CD4-positive, CD25-positive, alpha-beta regulatory T cell (primary cell): Measurements from ENCODE around the gene SRF. TPM values are rescaled to one million over a fixed set of nuclear protein-coding genes. Genes with fewer than 3 reads are reported as not detected.

Experiments
- ATAC-seq, 2 donors: fragments of 150-1000 bp; cut with Tn5 transposase; one replicate each; pipeline ENCODE4 v1.10.0; 2021; ENCODE audit warnings: low read depth in 2 of 2, moderate number of reproducible peaks in 2 of 2, moderate library complexity in 1 of 2
- DNase-seq, 3 donors: peaks; one replicate each; pipeline versions ENCODE4 v3.0.0 to v3.0.0-alpha.2; 2012 to 2022; ENCODE audit warnings: mixed read lengths in 1 of 3
- H3K27ac ChIP-seq: one replicate; pipeline ENCODE4 v1.7.0; 2013; ENCODE audit warnings: mild to moderate bottlenecking, low read length; ENCODE audit not compliant: insufficient read depth, poor library complexity, severe bottlenecking
- H3K27me3 ChIP-seq: one replicate; pipeline ENCODE4 v1.7.0; 2013; ENCODE audit warnings: low read length; ENCODE audit not compliant: control insufficient read depth, insufficient read depth
- H3K36me3 ChIP-seq: one replicate; pipeline ENCODE4 v1.7.0; 2013; ENCODE audit warnings: mild to moderate bottlenecking, low read length, moderate library complexity; ENCODE audit not compliant: control insufficient read depth, insufficient read depth
- H3K4me1 ChIP-seq: 2 replicates; pipeline ENCODE4 v1.7.0; 2013; ENCODE audit warnings: mild to moderate bottlenecking, low read length; ENCODE audit not compliant: insufficient read depth, control insufficient read depth, poor library complexity, severe bottlenecking
- H3K4me3 ChIP-seq: one replicate; pipeline ENCODE4 v1.7.0; 2013; ENCODE audit warnings: low read depth, mild to moderate bottlenecking, low read length, moderate library complexity
- H3K9me3 ChIP-seq, 2 experiments: 1 replicate in 1 of 2; 2 replicates in 1 of 2; pipeline ENCODE4 v1.7.0; 2013; ENCODE audit warnings: low read length in 2 of 2, mild to moderate bottlenecking in 1 of 2, moderate library complexity in 1 of 2; ENCODE audit not compliant: control insufficient read depth in 2 of 2
- H3K27ac Mint-ChIP-seq, 3 donors: one replicate each; pipeline ENCODE4 v1.8.0; 2020 to 2022; ENCODE audit warnings: mild to moderate bottlenecking in 3 of 3, mixed read lengths in 3 of 3, moderate library complexity in 2 of 3
- H3K27me3 Mint-ChIP-seq: one replicate; pipeline ENCODE4 v1.8.0; 2022; ENCODE audit warnings: mild to moderate bottlenecking, mixed read lengths
- H3K36me3 Mint-ChIP-seq: one replicate; pipeline ENCODE4 v1.8.0; 2020; ENCODE audit warnings: mixed read lengths
- H3K4me1 Mint-ChIP-seq, 4 donors: one replicate each; pipeline ENCODE4 v1.8.0; 2020 to 2022; ENCODE audit warnings: mixed read lengths in 4 of 4, mild to moderate bottlenecking in 1 of 4
- H3K4me3 Mint-ChIP-seq, 4 donors: one replicate each; pipeline ENCODE4 v1.8.0; 2020 to 2022; ENCODE audit warnings: mild to moderate bottlenecking in 4 of 4, mixed read lengths in 4 of 4, moderate library complexity in 3 of 4
- H3K9me3 Mint-ChIP-seq, 7 donors: one replicate each; pipeline ENCODE4 v1.8.0; 2020 to 2022; ENCODE audit warnings: mixed read lengths in 7 of 7, mild to moderate bottlenecking in 3 of 7, moderate library complexity in 2 of 7
- polyA plus RNA-seq, 4 donors: library from polyadenylated mRNA; unstranded; fragments of 300-500 nt; fragmentation: Illumina TruSeq; gene quantifications; one replicate each; pipeline ENCODE4 v1.2.3, GENCODE V29; 2021
- total RNA-seq: library from RNA; stranded (reverse); gene quantifications from one replicate; pipeline ENCODE4 v1.2.3, GENCODE V29; 2022

Gene SRF
- total and polyA plus RNA-seq, 5 donors from 2014 or later = 3.3 to 24.0 (median 5.0) TPM

DNA sequence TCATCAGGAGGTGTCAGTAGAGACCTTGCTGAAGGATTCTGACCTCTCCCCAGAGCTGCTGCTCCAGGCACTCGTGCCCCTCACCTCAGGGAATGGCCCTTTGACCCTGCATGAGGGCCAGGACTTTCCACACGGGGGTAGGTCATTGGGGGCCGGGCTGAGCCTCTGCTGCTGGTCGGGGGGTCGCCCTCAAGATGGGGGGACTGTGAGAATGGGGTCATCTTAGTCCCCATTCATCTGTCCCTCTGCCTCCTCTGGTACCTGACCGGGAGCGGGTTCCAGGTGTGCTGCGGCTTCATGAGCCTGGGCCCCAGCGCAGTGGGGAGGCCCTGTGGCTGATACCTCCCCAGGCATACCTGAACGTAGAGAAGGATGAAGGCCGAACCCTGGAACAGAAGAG, 42.4 kb downstream of the SRF start:
- Mint-ChIP-seq H3K4me3 (no peak overlapping the region), H3K9me3 (no peaks in the 10 kb centered on the region), H3K27me3 (no peaks in the 10 kb centered on the region), H3K27ac (peak overlapping the region in 1 of 3 donors; percentile 35), H3K4me1 (peaks cover 0 to 5% (median 3%) of the 10 kb centered on the region in 4 donors), H3K36me3 (peaks cover 15% of the 10 kb centered on the region)
- DNase-seq = no peak
- Histone ChIP-seq H3K9me3 (no peaks in the 10 kb centered on the region), H3K4me1 (no peaks in the 10 kb centered on the region), H3K36me3 (peaks cover 22% of the 10 kb centered on the region), H3K4me3 (no peak overlapping the region), H3K27ac (no peak overlapping the region), H3K27me3 (no peaks in the 10 kb centered on the region)
- ATAC-seq = no peak

DNA sequence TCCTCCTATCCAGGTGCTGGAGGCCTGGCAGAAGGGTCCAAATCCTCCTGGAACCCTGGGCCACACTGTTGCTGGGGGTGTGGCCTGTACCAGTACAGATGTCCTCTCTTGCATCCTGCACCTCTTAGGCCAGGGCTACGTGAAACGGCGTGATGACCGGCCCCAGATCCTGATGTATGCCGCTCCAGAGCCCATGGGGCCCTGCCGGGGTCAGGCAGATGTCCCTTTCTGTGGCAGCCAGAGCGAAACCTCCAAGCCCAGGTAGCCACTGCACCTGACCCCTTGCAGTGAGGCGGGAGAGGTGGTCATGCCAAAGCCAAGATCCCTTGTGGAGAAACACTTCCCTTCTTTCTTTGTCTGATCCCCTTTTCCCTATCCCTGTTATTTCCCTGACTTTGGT, 44.0 kb downstream of the SRF start:
- Mint-ChIP-seq H3K9me3 (no peaks in the 10 kb centered on the region), H3K36me3 (peaks cover 28% of the 10 kb centered on the region), H3K4me3 (no peak overlapping the region), H3K27me3 (no peaks in the 10 kb centered on the region), H3K27ac (peak overlapping the region in 1 of 3 donors; percentile 79), H3K4me1 (peaks cover 0 to 15% (median 10%) of the 10 kb centered on the region in 4 donors)
- H3K4me1 ChIP-seq = no peaks in the 10 kb centered on the region
- no peaks in the 10 kb centered on the region for H3K9me3 ChIP-seq
- no peaks in the 10 kb centered on the region for H3K27me3 ChIP-seq
- H3K27ac ChIP-seq = no peak overlapping the region
- ATAC-seq = no peak
- H3K36me3 ChIP-seq = peaks cover 22% of the 10 kb centered on the region
- no peak for DNase-seq
- no peak overlapping the region for H3K4me3 ChIP-seq

DNA sequence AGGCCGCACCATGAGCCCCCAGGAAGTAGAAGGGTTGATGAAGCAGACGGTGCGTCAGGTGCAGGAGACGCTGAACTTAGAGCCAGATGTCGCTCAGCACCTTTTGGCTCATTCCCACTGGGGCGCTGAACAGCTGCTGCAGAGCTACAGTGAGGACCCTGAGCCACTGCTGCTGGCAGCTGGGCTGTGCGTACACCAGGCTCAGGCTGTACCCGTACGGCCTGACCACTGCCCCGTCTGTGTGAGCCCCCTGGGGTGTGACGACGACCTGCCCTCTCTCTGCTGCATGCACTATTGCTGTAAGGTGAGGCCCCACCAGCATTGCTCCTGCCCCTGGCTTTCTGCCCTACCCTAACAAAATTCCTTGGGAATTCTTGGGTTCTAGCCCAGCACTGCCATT, 45.1 kb downstream of the SRF start:
- DNase-seq (no peak), ATAC-seq (no peak)
- Mint-ChIP-seq H3K4me1 (peaks cover 0 to 26% (median 16%) of the 10 kb centered on the region in 4 donors), H3K27me3 (no peaks in the 10 kb centered on the region), H3K27ac (no peak overlapping the region), H3K9me3 (no peaks in the 10 kb centered on the region), H3K4me3 (no peak overlapping the region), H3K36me3 (peaks cover 31% of the 10 kb centered on the region)
- no peak overlapping the region for H3K27ac ChIP-seq
- H3K4me3 ChIP-seq = no peak overlapping the region
- H3K36me3 ChIP-seq = peaks cover 22% of the 10 kb centered on the region
- H3K4me1 ChIP-seq = peaks cover 7% of the 10 kb centered on the region
- no peaks in the 10 kb centered on the region for H3K9me3 ChIP-seq
- no peaks in the 10 kb centered on the region for H3K27me3 ChIP-seq

DNA sequence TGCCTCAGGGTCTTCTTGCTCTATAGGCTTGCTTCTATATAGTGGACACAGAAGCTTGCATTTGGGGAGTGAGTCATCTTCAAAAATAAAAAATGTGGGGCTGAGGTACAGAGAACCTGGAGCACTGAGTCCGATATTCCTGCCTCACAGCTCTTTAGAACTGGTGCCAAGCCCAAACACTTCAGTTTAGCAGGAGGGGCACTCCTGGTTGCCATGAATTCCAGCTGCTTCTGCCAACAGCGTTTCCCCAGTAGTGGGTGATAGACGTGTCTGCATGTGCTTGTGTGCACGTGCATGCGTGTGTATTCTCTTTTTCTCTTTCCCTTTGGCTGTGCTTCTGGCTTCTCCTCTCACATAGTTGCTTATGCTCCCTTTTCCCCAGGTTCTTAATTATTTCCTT, 46.3 kb downstream of the SRF start:
- no peak overlapping the region for H3K4me3 Mint-ChIP-seq
- peaks cover 0 to 35% (median 23%) of the 10 kb centered on the region in 4 donors for H3K4me1 Mint-ChIP-seq
- peak overlapping the region in 2 of 3 donors; percentile 9 to 75 for H3K27ac Mint-ChIP-seq
- Histone ChIP-seq H3K27me3 (no peaks in the 10 kb centered on the region), H3K4me3 (no peak overlapping the region), H3K27ac (no peak overlapping the region), H3K4me1 (peaks cover 19% of the 10 kb centered on the region), H3K9me3 (no peaks in the 10 kb centered on the region), H3K36me3 (peaks cover 22% of the 10 kb centered on the region)
- H3K36me3 Mint-ChIP-seq = peaks cover 31% of the 10 kb centered on the region
- DNase-seq (no peak), ATAC-seq (no peak)
- H3K27me3 Mint-ChIP-seq = no peaks in the 10 kb centered on the region
- no peaks in the 10 kb centered on the region for H3K9me3 Mint-ChIP-seq

DNA sequence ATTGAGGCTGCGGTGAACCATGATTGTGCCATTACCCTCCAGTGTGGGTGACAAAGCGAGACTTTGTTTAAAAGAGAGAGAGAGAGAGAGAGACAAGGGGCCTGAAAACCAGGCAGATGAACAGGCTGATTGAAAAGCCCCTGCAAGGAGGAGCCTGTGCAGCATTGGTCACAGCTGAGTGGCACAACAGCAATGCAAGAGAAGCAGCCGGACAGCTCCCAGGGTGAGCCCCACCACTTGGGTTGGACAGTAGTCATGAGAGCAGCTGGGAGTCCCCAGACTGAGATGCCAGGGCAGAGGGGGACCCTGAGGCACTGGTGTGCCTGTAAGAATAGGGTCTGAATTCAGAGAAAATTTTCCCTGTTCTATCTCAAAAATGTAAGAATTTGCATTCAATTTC, 48.0 kb downstream of the SRF start:
- peaks cover 12% of the 10 kb centered on the region for H3K36me3 ChIP-seq
- DNase-seq = no peak

DNA sequence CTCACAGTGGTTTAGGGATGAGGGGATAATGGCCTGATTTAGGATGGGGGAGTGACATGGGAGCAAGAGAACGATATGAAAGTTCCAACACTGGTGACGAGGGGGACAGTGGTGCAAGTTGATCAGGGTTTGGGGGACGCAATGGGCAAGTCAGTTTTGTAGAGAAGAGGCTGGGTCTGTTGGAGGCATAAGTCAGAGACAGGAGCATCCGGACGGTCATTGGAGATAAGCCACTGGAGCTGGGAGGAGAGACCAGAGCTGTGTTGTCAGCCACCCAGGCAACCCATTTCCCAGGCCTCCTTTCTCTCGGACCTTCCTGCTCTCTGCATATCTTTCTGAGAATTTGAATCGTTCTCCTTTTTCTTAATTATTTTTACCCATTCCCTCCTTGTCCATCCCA, 48.7 kb downstream of the SRF start:
- Mint-ChIP-seq H3K4me1 (peaks cover 11 to 60% (median 41%) of the 10 kb centered on the region in 4 donors), H3K36me3 (peaks cover 35% of the 10 kb centered on the region), H3K27me3 (peaks cover 4% of the 10 kb centered on the region), H3K27ac (peak overlapping the region in 2 of 3 donors; percentile 73 to 100), H3K9me3 (no peaks in the 10 kb centered on the region), H3K4me3 (peak overlapping the region in 2 of 4 donors; percentile 69 to 70)
- H3K27me3 ChIP-seq = no peaks in the 10 kb centered on the region
- H3K4me3 ChIP-seq = no peak overlapping the region
- ATAC-seq (no peak), DNase-seq (no peak)
- no peaks in the 10 kb centered on the region for H3K9me3 ChIP-seq
- no peak overlapping the region for H3K27ac ChIP-seq
- peaks cover 44% of the 10 kb centered on the region for H3K4me1 ChIP-seq
- peaks cover 12% of the 10 kb centered on the region for H3K36me3 ChIP-seq

More for the DNA sequence above, 48.0 kb downstream of the SRF start:
- peak overlapping the region; percentile 51 to 100 (median 72) for H3K27ac Mint-ChIP-seq
- H3K4me1 Mint-ChIP-seq = peaks cover 6 to 53% (median 35%) of the 10 kb centered on the region in 4 donors
- Histone ChIP-seq H3K27ac (no peak overlapping the region), H3K9me3 (no peaks in the 10 kb centered on the region), H3K27me3 (no peaks in the 10 kb centered on the region), H3K4me1 (peaks cover 37% of the 10 kb centered on the region), H3K4me3 (no peak overlapping the region)
- H3K9me3 Mint-ChIP-seq = no peaks in the 10 kb centered on the region
- peaks cover 31% of the 10 kb centered on the region for H3K36me3 Mint-ChIP-seq
- peak overlapping the region in 3 of 4 donors; percentile 44 to 70 (median 69) for H3K4me3 Mint-ChIP-seq
- H3K27me3 Mint-ChIP-seq = no peaks in the 10 kb centered on the region
- no peak for ATAC-seq

DNA sequence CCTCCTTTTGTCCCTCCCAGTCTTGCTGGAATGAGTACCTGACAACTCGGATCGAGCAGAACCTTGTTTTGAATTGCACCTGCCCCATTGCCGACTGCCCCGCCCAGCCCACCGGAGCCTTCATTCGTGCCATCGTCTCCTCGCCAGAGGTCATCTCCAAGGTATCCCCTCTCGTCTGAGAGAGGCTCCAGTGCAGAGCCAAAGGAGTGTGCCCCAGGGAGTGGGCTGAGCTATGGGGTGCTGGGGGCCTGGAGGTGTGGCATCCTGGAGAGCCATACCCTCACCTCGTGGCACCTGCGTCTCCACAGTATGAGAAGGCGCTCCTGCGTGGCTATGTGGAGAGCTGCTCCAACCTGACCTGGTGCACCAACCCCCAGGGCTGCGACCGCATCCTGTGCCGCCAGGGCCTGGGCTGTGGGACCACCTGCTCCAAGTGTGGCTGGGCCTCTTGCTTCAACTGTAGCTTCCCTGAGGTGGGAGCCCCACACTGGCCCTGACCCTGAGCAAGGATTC, 49.4 kb downstream of the SRF start:
- Histone ChIP-seq H3K36me3 (peaks cover 8% of the 10 kb centered on the region), H3K4me1 (peaks cover 50% of the 10 kb centered on the region), H3K27ac (peak overlapping the region; percentile 99), H3K27me3 (no peaks in the 10 kb centered on the region), H3K4me3 (no peak overlapping the region), H3K9me3 (no peaks in the 10 kb centered on the region)
- Mint-ChIP-seq H3K36me3 (peaks cover 32% of the 10 kb centered on the region), H3K4me3 (peak overlapping the region in 2 of 4 donors; percentile 50 to 91), H3K9me3 (no peaks in the 10 kb centered on the region), H3K27me3 (peaks cover 4% of the 10 kb centered on the region), H3K4me1 (peaks cover 11 to 62% (median 45%) of the 10 kb centered on the region in 4 donors), H3K27ac (peak overlapping the region in 2 of 3 donors; percentile 100)
- DNase-seq = no peak
- no peak for ATAC-seq
